CD14-positive monocyte (primary cell): Measurements from ENCODE around the gene HMX3. TPM values are rescaled to one million over a fixed set of nuclear protein-coding genes. Genes with fewer than 3 reads are reported as not detected.
"Not testable (repeated sequence)": the region's sequence is repeated elsewhere in the genome, so short reads cannot be mapped to it uniquely, and the experiment has no call there.

ENCODE experiments used
- DNase-seq, 3 donors: peaks; one replicate each; pipeline ENCODE4 v3.0.0-alpha.2; 2011 to 2022
- H2AFZ ChIP-seq: 2 replicates; pipeline ENCODE4 v1.6.0; 2012; ENCODE audit warnings: mild to moderate bottlenecking, low read depth, low read length, inconsistent platforms; ENCODE audit not compliant: insufficient read depth, poor library complexity, severe bottlenecking
- H3K27ac ChIP-seq, 2 donors: 1 replicate in 1 of 2; 2 replicates in 1 of 2; pipeline ENCODE4 v1.5.1; 2012 to 2013; ENCODE audit warnings: low read length in 2 of 2, control low read depth in 1 of 2, inconsistent platforms in 1 of 2, low read depth in 1 of 2, mild to moderate bottlenecking in 1 of 2
- H3K27me3 ChIP-seq, 2 donors: one replicate each; pipeline versions ENCODE4 v1.6.0 to v1.6.1; 2011 to 2013; ENCODE audit warnings: low read length in 2 of 2; ENCODE audit not compliant: control insufficient read depth in 2 of 2, insufficient read depth in 2 of 2
- H3K36me3 ChIP-seq, 2 donors: replicated peaks in 1 of 2; 1 replicate in 1 of 2; 2 replicates in 1 of 2; pipeline versions ENCODE4 v1.5.1 to v1.6.1; 2012 to 2013; ENCODE audit warnings: low read length in 2 of 2, control low read depth in 1 of 2, inconsistent platforms in 1 of 2, mild to moderate bottlenecking in 1 of 2; ENCODE audit not compliant: insufficient read depth in 2 of 2, control insufficient read depth in 1 of 2
- H3K4me1 ChIP-seq, 2 donors: 1 replicate in 1 of 2; 2 replicates in 1 of 2; pipeline versions ENCODE4 v1.5.1 to v1.6.1; 2012 to 2013; ENCODE audit warnings: low read length in 2 of 2, control low read depth in 1 of 2, inconsistent platforms in 1 of 2, mild to moderate bottlenecking in 1 of 2, moderate library complexity in 1 of 2; ENCODE audit not compliant: insufficient read depth in 2 of 2, control insufficient read depth in 1 of 2
- H3K4me2 ChIP-seq: replicated peaks from 2 replicates; pipeline ENCODE3; 2012; ENCODE audit warnings: low read length, moderate library complexity, mild to moderate bottlenecking; ENCODE audit not compliant: poor library complexity, severe bottlenecking; ENCODE audit errors: extremely low read depth
- H3K4me3 ChIP-seq, 3 experiments: fragments of 200-600 bp in 1 of 3; sonication (generic) in 1 of 3; replicated peaks in 1 of 3; 1 replicate in 2 of 3; 2 replicates in 1 of 3; pipeline ENCODE4 v1.5.1; 2011 to 2013; ENCODE audit warnings: low read length in 3 of 3, mild to moderate bottlenecking in 3 of 3, control low read depth in 2 of 3, low read depth in 2 of 3, inconsistent platforms in 1 of 3, moderate library complexity in 1 of 3
- H3K79me2 ChIP-seq: 2 replicates; pipeline ENCODE4 v1.6.0; 2012; ENCODE audit warnings: mild to moderate bottlenecking, control low read depth, inconsistent platforms, low read length, moderate library complexity; ENCODE audit not compliant: insufficient read depth
- H3K9ac ChIP-seq: 2 replicates; pipeline ENCODE4 v1.6.0; 2017; ENCODE audit warnings: low read length, mild to moderate bottlenecking; ENCODE audit not compliant: insufficient read depth, poor library complexity, severe bottlenecking
- H3K9me3 ChIP-seq, 2 donors: replicated peaks in 1 of 2; 1 replicate in 1 of 2; 2 replicates in 1 of 2; pipeline versions ENCODE4 v1.5.1 to v1.6.1; 2012 to 2013; ENCODE audit warnings: low read length in 2 of 2, control low read depth in 1 of 2; ENCODE audit not compliant: control insufficient read depth in 1 of 2, insufficient read depth in 1 of 2
- H4K20me1 ChIP-seq: 2 replicates; pipeline ENCODE4 v1.6.0; 2012; ENCODE audit warnings: mild to moderate bottlenecking, low read length, control low read depth, moderate library complexity; ENCODE audit not compliant: insufficient read depth
- H3K27ac Mint-ChIP-seq, 7 donors: one replicate each; pipeline ENCODE4 v1.8.0; 2020; ENCODE audit warnings: mild to moderate bottlenecking in 7 of 7, mixed read lengths in 7 of 7, moderate library complexity in 6 of 7, inconsistent platforms in 2 of 7
- H3K27me3 Mint-ChIP-seq, 3 donors: one replicate each; pipeline ENCODE4 v1.8.0; 2021 to 2022; ENCODE audit warnings: low read depth in 3 of 3, mild to moderate bottlenecking in 3 of 3, mixed read lengths in 3 of 3, moderate library complexity in 3 of 3, inconsistent platforms in 1 of 3
- H3K36me3 Mint-ChIP-seq, 2 donors: one replicate each; pipeline ENCODE4 v1.8.0; 2020; ENCODE audit warnings: mixed read lengths in 2 of 2, inconsistent platforms in 1 of 2, mild to moderate bottlenecking in 1 of 2
- H3K4me1 Mint-ChIP-seq: one replicate; pipeline ENCODE4 v1.8.0; 2020; ENCODE audit warnings: mild to moderate bottlenecking, mixed read lengths
- H3K4me3 Mint-ChIP-seq, 2 donors: one replicate each; pipeline ENCODE4 v1.8.0; 2020; ENCODE audit warnings: mild to moderate bottlenecking in 2 of 2, mixed read lengths in 2 of 2, moderate library complexity in 1 of 2
- H3K9me3 Mint-ChIP-seq, 7 donors: one replicate each; pipeline ENCODE4 v1.8.0; 2020 to 2022; ENCODE audit warnings: mixed read lengths in 7 of 7, mild to moderate bottlenecking in 6 of 7, moderate library complexity in 6 of 7, inconsistent platforms in 2 of 7
- WGBS: methylation state at CpG from one replicate; pipeline ENCODE4 v1.1.5; 2013; ENCODE audit warnings: missing lambda C conversion rate; ENCODE audit not compliant: insufficient coverage; 5-methylcytosine and 5-hydroxymethylcytosine counted together
- intact Hi-C, 2 donors: fragments of 100-400 bp; cut with micrococcal nuclease; formaldehyde crosslinking; loops; one replicate each; pipeline versions ENCODE4 v1.15.0 to v1.15.1; 2023
- polyA plus RNA-seq, 3 donors: library from polyadenylated mRNA; depleted of rRNA in 1 of 3; unstranded in 2 of 3; stranded (reverse) in 1 of 3; fragments of 300-500 nt in 2 of 3; fragments of >200 nt in 1 of 3; fragmentation: Illumina TruSeq in 2 of 3; gene quantifications; 1 replicate in 2 of 3; 2 replicates in 1 of 3; pipeline ENCODE4 v1.2.3, GENCODE V29; 2012 to 2021
- TF ChIP-seq, protein P1 (sequence below): fragments of 200-600 bp; IDR thresholded peaks from one replicate; pipeline ENCODE4 v1.8.0; 2022; ENCODE audit warnings: antibody characterized with exemption, mild to moderate bottlenecking

HMX3 gene
- polyA plus RNA-seq, 3 donors = not detected

DNA sequence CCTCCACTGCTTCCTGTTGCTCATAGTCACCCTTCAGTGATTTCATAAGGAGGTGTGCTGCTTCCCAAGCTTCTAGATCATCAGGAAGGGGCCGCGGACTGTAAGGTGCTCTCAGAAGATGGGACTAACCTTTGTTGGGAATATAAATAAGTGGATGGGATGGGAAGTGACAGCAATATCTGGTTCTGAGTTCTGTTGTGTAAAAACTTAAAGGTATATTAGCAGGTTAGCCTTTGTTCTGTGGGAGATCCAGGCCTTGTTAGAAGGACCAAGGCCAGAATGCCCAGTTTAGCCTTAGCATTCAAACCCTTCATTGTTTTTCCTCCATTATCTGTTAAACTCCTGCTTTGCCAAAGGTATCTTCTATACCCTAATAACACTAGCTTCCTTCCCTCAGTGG is 30.8 kb downstream of the HMX3 start:
- Mint-ChIP-seq H3K4me1 (no peaks in the 10 kb centered on the region), H3K27me3 (peaks cover 0 to 2% (median 0%) of the 10 kb centered on the region in 3 donors), H3K36me3 (peaks cover 70 to 90% of the 10 kb centered on the region in 2 donors), H3K9me3 (no peaks in the 10 kb centered on the region), H3K27ac (peak overlapping the region in 1 of 7 donors; percentile 23), H3K4me3 (no peak overlapping the region)
- H4K20me1 ChIP-seq = peaks cover 9% of the 10 kb centered on the region
- H3K27ac ChIP-seq = no peak overlapping the region
- no peaks in the 10 kb centered on the region for H3K4me1 ChIP-seq
- DNase-seq = no peak
- TF ChIP-seq, protein P1, sequence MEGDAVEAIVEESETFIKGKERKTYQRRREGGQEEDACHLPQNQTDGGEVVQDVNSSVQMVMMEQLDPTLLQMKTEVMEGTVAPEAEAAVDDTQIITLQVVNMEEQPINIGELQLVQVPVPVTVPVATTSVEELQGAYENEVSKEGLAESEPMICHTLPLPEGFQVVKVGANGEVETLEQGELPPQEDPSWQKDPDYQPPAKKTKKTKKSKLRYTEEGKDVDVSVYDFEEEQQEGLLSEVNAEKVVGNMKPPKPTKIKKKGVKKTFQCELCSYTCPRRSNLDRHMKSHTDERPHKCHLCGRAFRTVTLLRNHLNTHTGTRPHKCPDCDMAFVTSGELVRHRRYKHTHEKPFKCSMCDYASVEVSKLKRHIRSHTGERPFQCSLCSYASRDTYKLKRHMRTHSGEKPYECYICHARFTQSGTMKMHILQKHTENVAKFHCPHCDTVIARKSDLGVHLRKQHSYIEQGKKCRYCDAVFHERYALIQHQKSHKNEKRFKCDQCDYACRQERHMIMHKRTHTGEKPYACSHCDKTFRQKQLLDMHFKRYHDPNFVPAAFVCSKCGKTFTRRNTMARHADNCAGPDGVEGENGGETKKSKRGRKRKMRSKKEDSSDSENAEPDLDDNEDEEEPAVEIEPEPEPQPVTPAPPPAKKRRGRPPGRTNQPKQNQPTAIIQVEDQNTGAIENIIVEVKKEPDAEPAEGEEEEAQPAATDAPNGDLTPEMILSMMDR = no peak
- no peak overlapping the region for H3K4me3 ChIP-seq
- no peak overlapping the region for H3K9ac ChIP-seq
- no peaks in the 10 kb centered on the region for H3K9me3 ChIP-seq
- no CpG with 5 or more reads among the region's 2 CpGs for WGBS
- H3K4me2 ChIP-seq = no peak overlapping the region
- H2AFZ ChIP-seq = no peak overlapping the region
- intact Hi-C loops = no loop called here
- peaks cover 32% of the 10 kb centered on the region for H3K79me2 ChIP-seq
- peaks cover 70 to 94% of the 10 kb centered on the region in 2 donors for H3K36me3 ChIP-seq
- no peaks in the 10 kb centered on the region for H3K27me3 ChIP-seq

DNA sequence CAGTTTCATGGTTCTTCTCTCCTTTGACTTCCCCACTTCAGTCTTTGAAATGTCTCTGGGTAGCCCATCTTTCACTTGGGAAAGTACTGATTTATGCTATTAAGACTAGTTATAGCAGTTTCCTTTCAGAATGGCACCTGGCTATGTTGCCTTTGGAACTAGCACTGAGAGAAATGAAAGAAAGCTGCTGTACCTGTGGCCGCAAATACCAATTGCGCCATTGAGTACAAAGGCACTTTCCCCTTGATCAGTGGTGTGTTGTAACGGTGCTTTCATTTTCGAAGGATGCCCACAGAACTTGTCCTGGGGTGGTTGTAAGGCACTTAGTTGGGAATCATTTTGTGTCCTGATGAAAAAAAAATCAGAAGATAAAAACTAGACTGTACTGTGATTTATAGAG is 35.2 kb downstream of the HMX3 start:
- peaks cover 0 to 2% (median 0%) of the 10 kb centered on the region in 3 donors for H3K27me3 Mint-ChIP-seq

DNA sequence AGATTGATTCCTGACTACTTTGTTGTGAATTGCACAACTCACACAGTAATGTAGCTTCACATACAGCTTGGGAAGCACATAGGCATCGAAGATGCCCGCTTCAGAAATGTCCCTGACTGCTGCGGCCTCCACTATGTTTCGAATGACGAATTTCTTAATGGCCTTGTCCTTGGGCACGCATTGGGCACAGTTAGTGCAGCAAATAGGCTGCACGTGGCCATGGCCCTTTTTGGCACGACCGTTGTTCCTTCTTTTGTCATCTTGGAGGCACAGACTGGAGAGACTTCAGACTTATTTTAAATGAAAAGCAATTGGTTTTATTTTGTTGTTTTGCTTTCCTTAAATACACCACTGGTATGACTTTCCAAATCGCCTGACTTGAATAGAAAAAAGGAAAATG is 35.8 kb downstream of the HMX3 start:
- H3K27me3 ChIP-seq, H3K27me3 Mint-ChIP-seq, H3K27ac Mint-ChIP-seq, H3K9me3 ChIP-seq, H3K4me3 Mint-ChIP-seq, H3K4me2 ChIP-seq, H3K79me2 ChIP-seq, H3K9me3 Mint-ChIP-seq, H4K20me1 ChIP-seq, H3K4me1 Mint-ChIP-seq, H3K9ac ChIP-seq, H3K27ac ChIP-seq, H3K4me1 ChIP-seq, H2AFZ ChIP-seq, DNase-seq, H3K4me3 ChIP-seq, intact Hi-C loops: not testable (repeated sequence)
- 100% methylated on average over 9 of the region's 10 CpGs for WGBS
- H3K36me3 ChIP-seq = peaks cover 23 to 82% of the 10 kb centered on the region in 2 donors
- peaks cover 61 to 81% of the 10 kb centered on the region in 2 donors for H3K36me3 Mint-ChIP-seq

More for the DNA sequence above, 35.2 kb downstream of the HMX3 start:
- Histone ChIP-seq H3K4me1 (no peaks in the 10 kb centered on the region), H3K36me3 (peaks cover 29 to 82% of the 10 kb centered on the region in 2 donors), H3K9me3 (no peaks in the 10 kb centered on the region), H3K27me3 (no peaks in the 10 kb centered on the region), H3K79me2 (peaks cover 8% of the 10 kb centered on the region), H4K20me1 (peaks cover 3% of the 10 kb centered on the region), H3K9ac (no peak overlapping the region), H2AFZ (no peak overlapping the region), H3K27ac (no peak overlapping the region), H3K4me2 (no peak overlapping the region), H3K4me3 (no peak overlapping the region)
- H3K36me3 Mint-ChIP-seq = peaks cover 61 to 81% of the 10 kb centered on the region in 2 donors
- H3K27ac Mint-ChIP-seq = peak overlapping the region in 1 of 7 donors; percentile 9
- no peaks in the 10 kb centered on the region for H3K4me1 Mint-ChIP-seq
- H3K4me3 Mint-ChIP-seq = no peak overlapping the region
- H3K9me3 Mint-ChIP-seq = peaks cover 0 to 5% (median 0%) of the 10 kb centered on the region in 7 donors
- intact Hi-C loops = no loop called here
- TF ChIP-seq, protein P1 = no peak
- DNase-seq = no peak
- WGBS = 88% methylated on average over 2 of the region's 4 CpGs
